Measurements from ENCODE around the gene PIGL. TPM values are rescaled to one million over a fixed set of nuclear protein-coding genes. Genes with fewer than 3 reads are reported as not detected.

The PIGL gene
- total and polyA plus RNA-seq, 2 of the 4 experiments (the other 2 are of a cell fraction), result 17.9 to 29.5 TPM

DNA sequence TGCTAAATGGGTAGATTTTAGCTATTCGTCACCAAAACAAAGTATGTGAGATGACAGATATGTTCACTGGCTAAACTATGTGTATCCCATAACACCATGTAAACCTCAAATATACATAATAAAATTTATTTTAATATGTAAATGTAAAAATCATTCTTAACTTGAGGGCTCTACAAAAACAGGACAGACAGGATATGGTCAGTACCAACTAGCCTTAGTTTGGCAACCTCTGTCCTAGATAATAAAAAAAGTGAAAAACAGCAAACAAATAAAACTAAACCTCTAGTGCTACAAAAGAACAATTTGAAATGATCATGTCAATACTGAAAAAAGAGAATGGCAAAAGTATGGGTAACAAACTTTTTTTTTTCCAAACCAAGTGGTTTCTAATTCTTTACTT, 35.4 kb upstream of the PIGL start:
- H3K4me1 ChIP-seq (ENCODE audit: control insufficient read depth, insufficient read depth, low read length), result no peaks in the 10 kb centered on the region

More for the DNA sequence above, 35.4 kb upstream of the PIGL start:
- H3K4me3 ChIP-seq (ENCODE audit: insufficient read depth, low read depth, low read length), result no peak overlapping the region
- TF ChIP-seq CHD1 (IDR thresholded peaks at IDR 0.05; ENCODE audit: low read depth, low read length), result no peak
- TF ChIP-seq BHLHE40 (IDR thresholded peaks at IDR 0.05; ENCODE audit: low read depth, low read length), result no peak
- TF ChIP-seq SMC3 (IDR thresholded peaks at IDR 0.05; ENCODE audit: low read depth, low read length), result no peak
- TF ChIP-seq POLR2A (IDR thresholded peaks at IDR 0.05; ENCODE audit: low read depth, low read length), result no peak
- TF ChIP-seq, protein P1, sequence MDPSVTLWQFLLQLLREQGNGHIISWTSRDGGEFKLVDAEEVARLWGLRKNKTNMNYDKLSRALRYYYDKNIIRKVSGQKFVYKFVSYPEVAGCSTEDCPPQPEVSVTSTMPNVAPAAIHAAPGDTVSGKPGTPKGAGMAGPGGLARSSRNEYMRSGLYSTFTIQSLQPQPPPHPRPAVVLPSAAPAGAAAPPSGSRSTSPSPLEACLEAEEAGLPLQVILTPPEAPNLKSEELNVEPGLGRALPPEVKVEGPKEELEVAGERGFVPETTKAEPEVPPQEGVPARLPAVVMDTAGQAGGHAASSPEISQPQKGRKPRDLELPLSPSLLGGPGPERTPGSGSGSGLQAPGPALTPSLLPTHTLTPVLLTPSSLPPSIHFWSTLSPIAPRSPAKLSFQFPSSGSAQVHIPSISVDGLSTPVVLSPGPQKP (IDR thresholded peaks at IDR 0.05; ENCODE audit: borderline replicate concordance, low read depth, low read length), result no peak
- no peak for TF ChIP-seq CEBPB (IDR thresholded peaks at IDR 0.05; ENCODE audit: low read depth, low read length)
- no peak for TF ChIP-seq MAZ (IDR thresholded peaks at IDR 0.05; ENCODE audit: borderline replicate concordance, low read depth, low read length)
- TF ChIP-seq RCOR1 (IDR thresholded peaks at IDR 0.05; ENCODE audit: insufficient replicate concordance, low read length), result no peak
- TF ChIP-seq, protein P2, sequence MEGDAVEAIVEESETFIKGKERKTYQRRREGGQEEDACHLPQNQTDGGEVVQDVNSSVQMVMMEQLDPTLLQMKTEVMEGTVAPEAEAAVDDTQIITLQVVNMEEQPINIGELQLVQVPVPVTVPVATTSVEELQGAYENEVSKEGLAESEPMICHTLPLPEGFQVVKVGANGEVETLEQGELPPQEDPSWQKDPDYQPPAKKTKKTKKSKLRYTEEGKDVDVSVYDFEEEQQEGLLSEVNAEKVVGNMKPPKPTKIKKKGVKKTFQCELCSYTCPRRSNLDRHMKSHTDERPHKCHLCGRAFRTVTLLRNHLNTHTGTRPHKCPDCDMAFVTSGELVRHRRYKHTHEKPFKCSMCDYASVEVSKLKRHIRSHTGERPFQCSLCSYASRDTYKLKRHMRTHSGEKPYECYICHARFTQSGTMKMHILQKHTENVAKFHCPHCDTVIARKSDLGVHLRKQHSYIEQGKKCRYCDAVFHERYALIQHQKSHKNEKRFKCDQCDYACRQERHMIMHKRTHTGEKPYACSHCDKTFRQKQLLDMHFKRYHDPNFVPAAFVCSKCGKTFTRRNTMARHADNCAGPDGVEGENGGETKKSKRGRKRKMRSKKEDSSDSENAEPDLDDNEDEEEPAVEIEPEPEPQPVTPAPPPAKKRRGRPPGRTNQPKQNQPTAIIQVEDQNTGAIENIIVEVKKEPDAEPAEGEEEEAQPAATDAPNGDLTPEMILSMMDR (conservative IDR thresholded peaks at IDR 0.05; ENCODE audit: low read depth, low read length), result no peak
- TF ChIP-seq NFE2L2 (IDR thresholded peaks at IDR 0.05; ENCODE audit: low read depth, low read length), result no peak
- TF ChIP-seq RFX5 (IDR thresholded peaks at IDR 0.05; ENCODE audit: low read depth, low read length), result no peak
- TF ChIP-seq MXI1 (IDR thresholded peaks at IDR 0.05; ENCODE audit: borderline replicate concordance, low read depth, low read length), result no peak
- TF ChIP-seq, protein P3, sequence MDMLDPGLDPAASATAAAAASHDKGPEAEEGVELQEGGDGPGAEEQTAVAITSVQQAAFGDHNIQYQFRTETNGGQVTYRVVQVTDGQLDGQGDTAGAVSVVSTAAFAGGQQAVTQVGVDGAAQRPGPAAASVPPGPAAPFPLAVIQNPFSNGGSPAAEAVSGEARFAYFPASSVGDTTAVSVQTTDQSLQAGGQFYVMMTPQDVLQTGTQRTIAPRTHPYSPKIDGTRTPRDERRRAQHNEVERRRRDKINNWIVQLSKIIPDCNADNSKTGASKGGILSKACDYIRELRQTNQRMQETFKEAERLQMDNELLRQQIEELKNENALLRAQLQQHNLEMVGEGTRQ (IDR thresholded peaks at IDR 0.05; ENCODE audit: low read depth, low read length), result no peak
- no peak for TF ChIP-seq FOS (IDR thresholded peaks at IDR 0.05; ENCODE audit: low read depth, low read length)
- no peak for TF ChIP-seq RAD21 (IDR thresholded peaks at IDR 0.05; ENCODE audit: low read length)
- no peak for TF ChIP-seq MAFK (IDR thresholded peaks at IDR 0.05; ENCODE audit: low read depth, low read length)
- H2BK20ac ChIP-seq (ENCODE audit: low read depth, low read length), result no peak overlapping the region
- no peak overlapping the region for H4K91ac ChIP-seq (ENCODE audit: insufficient read depth, low read depth, low read length)
- H3K9me1 ChIP-seq (ENCODE audit: insufficient read depth, low read length), result peaks cover 3% of the 10 kb centered on the region; the same call in 1 of the 2 replicates
- H2BK5ac ChIP-seq (ENCODE audit: low read depth, low read length, poor library complexity, severe bottlenecking), result no peak overlapping the region
- H3K27me3 ChIP-seq (ENCODE audit: control insufficient read depth, insufficient read depth, low read length), result no peaks in the 10 kb centered on the region
- H2AK5ac ChIP-seq (ENCODE audit: low read depth, low read length), result no peak overlapping the region
- H3K56ac ChIP-seq (ENCODE audit: extremely low read depth, insufficient read depth, low read length), result no peak overlapping the region
- no peaks in the 10 kb centered on the region for H3K9me3 ChIP-seq (ENCODE audit: control insufficient read depth, insufficient read depth, low read length)
- no peak overlapping the region for H3K4ac ChIP-seq (ENCODE audit: low read depth, low read length)
- no peak overlapping the region for H3K18ac ChIP-seq (ENCODE audit: low read depth, low read length)
- no CpG with 5 or more reads among the region's 1 CpG for WGBS, 2 experiments (ENCODE audit: extremely low coverage in 2 of 2, insufficient read length in 1 of 2)
- no peak overlapping the region for H3K4me2 ChIP-seq (ENCODE audit: low read depth, low read length)
- no peak overlapping the region for H3K23ac ChIP-seq (ENCODE audit: low read depth, low read length)
- DNase-seq (no peak), ATAC-seq (ENCODE audit: low read depth) (no peak)
- peaks cover 8% of the 10 kb centered on the region; the same call in 1 of the 2 replicates for H4K20me1 ChIP-seq (ENCODE audit: insufficient read depth, low read length)
- peaks cover 12% of the 10 kb centered on the region for H3K36me3 ChIP-seq (ENCODE audit: control insufficient read depth, insufficient read depth, low read length)
- in situ Hi-C loops (cut with MboI; ENCODE audit: low sequenced_read_pairs) (no loop called here), intact Hi-C loops (cut with micrococcal nuclease) (no loop called here), dilution Hi-C loops (cut with HindIII; ENCODE audit: low sequenced_read_pairs, unreplicated experiment) (no loop called here)
- H3K9ac ChIP-seq (ENCODE audit: low read depth, low read length), result no peak overlapping the region
- POLR2A ChIA-PET (ENCODE audit: unreplicated experiment), result no interaction called here
- no peak overlapping the region for H2AFZ ChIP-seq (replicated peaks; ENCODE audit: low read length, poor library complexity)
- BruUV-seq (replicated peaks), result no TSS peak
- H2BK120ac ChIP-seq (ENCODE audit: low read depth, low read length), result no peak overlapping the region
- H4K5ac ChIP-seq (ENCODE audit: low read depth, low read length), result no peak overlapping the region
- H2AK9ac ChIP-seq (replicated peaks; ENCODE audit: low read depth, low read length, poor library complexity), result no peak overlapping the region
- peaks cover 19 to 42% of the 10 kb centered on the region in 2 experiments for H3K79me1 ChIP-seq (ENCODE audit: low read depth in 1 of 2, low read length in 2 of 2)
- H4K8ac ChIP-seq (ENCODE audit: low read depth in 2 of 2, low read length in 2 of 2), result no peak overlapping the region
- H3K14ac ChIP-seq (replicated peaks; ENCODE audit: low read depth, low read length), result no peak overlapping the region
- CTCF ChIA-PET, result no interaction called here
- H3K27ac ChIP-seq (ENCODE audit: insufficient read depth, low read length), result no peak overlapping the region
- no peak overlapping the region for H2BK15ac ChIP-seq (ENCODE audit: low read depth, low read length)
